ENCODE measurements around the gene MTARC2.

The MTARC2 gene

GRCh38 chr1:220726634-220727033 is 21.5 kb upstream of the MTARC2 start:
- peak; percentile 21 for TF ChIP-seq CTCF (IDR thresholded peaks at IDR 0.05)
- Mint-ChIP-seq H3K9me3 (peaks cover 8% of the 10 kb centered on the region), H3K27me3 (ENCODE audit: low read depth, poor library complexity) (peaks cover 15% of the 10 kb centered on the region), H3K36me3 (ENCODE audit: low read depth) (no peaks in the 10 kb centered on the region), H3K4me3 (no peak overlapping the region), H3K4me1 (no peaks in the 10 kb centered on the region), H3K27ac (no peak overlapping the region)
- no peak for DNase-seq

GRCh38 chr1:220727519-220727918 is 20.6 kb upstream of the MTARC2 start:
- no peaks in the 10 kb centered on the region for H3K4me1 Mint-ChIP-seq
- DNase-seq: no peak
- no peak overlapping the region for H3K4me3 Mint-ChIP-seq

GRCh38 chr1:220730486-220730885 is 17.6 kb upstream of the MTARC2 start:
- no peak overlapping the region for H3K27ac Mint-ChIP-seq
- no peak for DNase-seq
- no peaks in the 10 kb centered on the region for H3K36me3 Mint-ChIP-seq (ENCODE audit: low read depth)
- H3K4me3 Mint-ChIP-seq: no peak overlapping the region
- peaks cover 24% of the 10 kb centered on the region for H3K27me3 Mint-ChIP-seq (ENCODE audit: low read depth, poor library complexity)
- H3K9me3 Mint-ChIP-seq: peaks cover 13% of the 10 kb centered on the region
- TF ChIP-seq CTCF (IDR thresholded peaks at IDR 0.05): no peak
- no peaks in the 10 kb centered on the region for H3K4me1 Mint-ChIP-seq

More at GRCh38 chr1:220727519-220727918, 20.6 kb upstream of the MTARC2 start:
- Mint-ChIP-seq H3K9me3 (peaks cover 13% of the 10 kb centered on the region), H3K27me3 (ENCODE audit: low read depth, poor library complexity) (peaks cover 15% of the 10 kb centered on the region), H3K36me3 (ENCODE audit: low read depth) (no peaks in the 10 kb centered on the region), H3K27ac (no peak overlapping the region)
- TF ChIP-seq CTCF (IDR thresholded peaks at IDR 0.05): no peak

GRCh38 chr1:220732137-220732536 is 16.0 kb upstream of the MTARC2 start:
- no peak for DNase-seq
- no peak for TF ChIP-seq CTCF (IDR thresholded peaks at IDR 0.05)
- peaks cover 22% of the 10 kb centered on the region for H3K27me3 Mint-ChIP-seq (ENCODE audit: low read depth, poor library complexity)
- no peaks in the 10 kb centered on the region for H3K36me3 Mint-ChIP-seq (ENCODE audit: low read depth)
- no peak overlapping the region for H3K27ac Mint-ChIP-seq
- no peaks in the 10 kb centered on the region for H3K4me1 Mint-ChIP-seq
- H3K4me3 Mint-ChIP-seq: no peak overlapping the region
- peaks cover 10% of the 10 kb centered on the region for H3K9me3 Mint-ChIP-seq

GRCh38 chr1:220732621-220733020 is 15.5 kb upstream of the MTARC2 start:
- H3K9me3 Mint-ChIP-seq: peaks cover 10% of the 10 kb centered on the region
- no peak for TF ChIP-seq CTCF (IDR thresholded peaks at IDR 0.05)
- H3K4me3 Mint-ChIP-seq: no peak overlapping the region
- H3K4me1 Mint-ChIP-seq: no peaks in the 10 kb centered on the region
- H3K27me3 Mint-ChIP-seq (ENCODE audit: low read depth, poor library complexity): peaks cover 21% of the 10 kb centered on the region
- no peak overlapping the region for H3K27ac Mint-ChIP-seq
- no peak for DNase-seq
- no peaks in the 10 kb centered on the region for H3K36me3 Mint-ChIP-seq (ENCODE audit: low read depth)

GRCh38 chr1:220733086-220733601 is 15.0 kb upstream of the MTARC2 start:
- DNase-seq: peak; percentile 79
- Mint-ChIP-seq H3K4me1 (no peaks in the 10 kb centered on the region), H3K4me3 (no peak overlapping the region), H3K27me3 (ENCODE audit: low read depth, poor library complexity) (peaks cover 17% of the 10 kb centered on the region), H3K27ac (no peak overlapping the region), H3K9me3 (peaks cover 10% of the 10 kb centered on the region), H3K36me3 (ENCODE audit: low read depth) (no peaks in the 10 kb centered on the region)
- TF ChIP-seq CTCF (IDR thresholded peaks at IDR 0.05): peak; percentile 67
